Activated CD8-positive, alpha-beta T cell treated with anti-CD3 and anti-CD28 coated beads for 36 hours (primary cell): ENCODE data around the gene CFC1. TPM values are rescaled to one million over a fixed set of nuclear protein-coding genes. Genes with fewer than 3 reads are reported as not detected.
"Not testable (repeated sequence)": the region's sequence is repeated elsewhere in the genome, so short reads cannot be mapped to it uniquely, and the experiment has no call there.

ENCODE experiments used
- ATAC-seq: fragments of 200-7000 bp; cut with Tn5 transposase; one replicate; pipeline ENCODE4 v1.10.0; 2021; ENCODE audit warnings: mild to moderate bottlenecking, moderate library complexity
- CTCF ChIA-PET: fragments of 350-600 bp; sonication (Branson Sonifier 250); formaldehyde crosslinking; loops from one replicate; lab custom pipeline; 2021; ENCODE audit warnings: antibody characterized with exemption; lab: Charles Lee
- POLR2A ChIA-PET: fragments of 350-600 bp; sonication (Branson Sonifier 250); formaldehyde crosslinking; loops from one replicate; lab custom pipeline; 2021; ENCODE audit warnings: antibody characterized with exemption; lab: Charles Lee
- DNase-seq: peaks from one replicate; pipeline ENCODE4 v3.0.0-alpha.2; 2020
- H3K27ac Mint-ChIP-seq: one replicate; pipeline ENCODE4 v1.8.0; 2021; ENCODE audit warnings: mild to moderate bottlenecking, mixed read lengths
- H3K27me3 Mint-ChIP-seq: one replicate; pipeline ENCODE4 v1.8.0; 2021; ENCODE audit warnings: mixed read lengths
- H3K36me3 Mint-ChIP-seq: one replicate; pipeline ENCODE4 v1.8.0; 2021; ENCODE audit warnings: low read depth, mixed read lengths
- H3K4me1 Mint-ChIP-seq: one replicate; pipeline ENCODE4 v1.8.0; 2021; ENCODE audit warnings: low read depth, mixed read lengths
- H3K4me3 Mint-ChIP-seq: one replicate; pipeline ENCODE4 v1.8.0; 2021; ENCODE audit warnings: mild to moderate bottlenecking, moderate library complexity, mixed read lengths
- H3K9me3 Mint-ChIP-seq: one replicate; pipeline ENCODE4 v1.8.0; 2021; ENCODE audit warnings: mixed read lengths
- intact Hi-C: fragments of 100-400 bp; cut with micrococcal nuclease; formaldehyde crosslinking; loops from one replicate; pipeline ENCODE4 v1.10.0; 2022
- total RNA-seq, 2 experiments: library from RNA; stranded (reverse); gene quantifications; one replicate each; pipeline ENCODE4 v1.2.3, GENCODE V29; 2021

Gene CFC1
- total RNA-seq, 2 experiments from 2014 or later: not detected

DNA sequence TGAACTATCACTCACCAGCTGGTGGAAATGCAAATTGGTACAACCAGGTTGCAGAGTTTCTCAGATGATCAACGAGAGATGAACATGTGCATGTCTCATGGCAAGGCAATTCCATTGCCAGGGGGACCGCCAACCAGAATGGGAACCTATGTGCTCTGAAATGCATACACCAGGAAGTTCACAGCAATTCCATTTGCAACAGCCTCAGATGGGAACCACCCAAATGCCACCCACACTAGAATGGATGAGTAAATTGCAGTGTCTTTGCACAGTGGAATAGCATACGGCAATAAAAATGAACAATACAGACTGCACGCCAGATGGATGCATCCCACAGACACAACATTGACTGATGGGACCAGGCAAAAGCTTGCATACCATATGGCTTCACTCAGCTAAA lies 56.6 kb downstream of the CFC1 start:
- H3K4me3 Mint-ChIP-seq, DNase-seq, H3K9me3 Mint-ChIP-seq, POLR2A ChIA-PET, H3K36me3 Mint-ChIP-seq, ATAC-seq, H3K4me1 Mint-ChIP-seq, H3K27me3 Mint-ChIP-seq, H3K27ac Mint-ChIP-seq, CTCF ChIA-PET, intact Hi-C loops: not testable (repeated sequence)

Other genes starting within 250 kb of the CFC1 start
- 10 to 100 TPM; 32.9 to 35.4 TPM for gene PTPN18, start 243.5 kb downstream of the CFC1 start, total RNA-seq
- gene POTEI, start 90.2 kb downstream of the CFC1 start, total RNA-seq: not detected
- gene CFC1B, start 78.4 kb downstream of the CFC1 start, total RNA-seq: not detected
- not detected for gene POTEJ, start 11.9 kb upstream of the CFC1 start, total RNA-seq
- gene GPR148, start 129.5 kb upstream of the CFC1 start, total RNA-seq: not detected
- not detected for gene AMER3, start 156.0 kb upstream of the CFC1 start, total RNA-seq
- gene ARHGEF4, start 237.3 kb upstream of the CFC1 start, total RNA-seq: 1 to 10 TPM; 4.2 to 4.3 TPM